Activated CD8-positive, alpha-beta T cell treated with anti-CD3 and anti-CD28 coated beads for 36 hours (primary cell): ENCODE results near the gene DAB1. TPM values are rescaled to one million over a fixed set of nuclear protein-coding genes. Genes with fewer than 3 reads are reported as not detected.

ENCODE experiments used
- ATAC-seq: fragments of 200-7000 bp; cut with Tn5 transposase; one replicate; pipeline ENCODE4 v1.10.0; 2021; ENCODE audit warnings: mild to moderate bottlenecking, moderate library complexity
- CTCF ChIA-PET: fragments of 350-600 bp; sonication (Branson Sonifier 250); formaldehyde crosslinking; loops from one replicate; lab custom pipeline; 2021; ENCODE audit warnings: antibody characterized with exemption; lab: Charles Lee
- POLR2A ChIA-PET: fragments of 350-600 bp; sonication (Branson Sonifier 250); formaldehyde crosslinking; loops from one replicate; lab custom pipeline; 2021; ENCODE audit warnings: antibody characterized with exemption; lab: Charles Lee
- DNase-seq: peaks from one replicate; pipeline ENCODE4 v3.0.0-alpha.2; 2020
- H3K27ac Mint-ChIP-seq: one replicate; pipeline ENCODE4 v1.8.0; 2021; ENCODE audit warnings: mild to moderate bottlenecking, mixed read lengths
- H3K27me3 Mint-ChIP-seq: one replicate; pipeline ENCODE4 v1.8.0; 2021; ENCODE audit warnings: mixed read lengths
- H3K36me3 Mint-ChIP-seq: one replicate; pipeline ENCODE4 v1.8.0; 2021; ENCODE audit warnings: low read depth, mixed read lengths
- H3K4me1 Mint-ChIP-seq: one replicate; pipeline ENCODE4 v1.8.0; 2021; ENCODE audit warnings: low read depth, mixed read lengths
- H3K4me3 Mint-ChIP-seq: one replicate; pipeline ENCODE4 v1.8.0; 2021; ENCODE audit warnings: mild to moderate bottlenecking, moderate library complexity, mixed read lengths
- H3K9me3 Mint-ChIP-seq: one replicate; pipeline ENCODE4 v1.8.0; 2021; ENCODE audit warnings: mixed read lengths
- intact Hi-C: fragments of 100-400 bp; cut with micrococcal nuclease; formaldehyde crosslinking; loops from one replicate; pipeline ENCODE4 v1.10.0; 2022
- total RNA-seq, 2 experiments: library from RNA; stranded (reverse); gene quantifications; one replicate each; pipeline ENCODE4 v1.2.3, GENCODE V29; 2021
- TF ChIP-seq, protein P1 (sequence below): fragments of 200-600 bp; IDR thresholded peaks from one replicate; pipeline ENCODE4 v1.8.0; 2022; ENCODE audit warnings: antibody characterized with exemption, mild to moderate bottlenecking

The DAB1 gene
- total RNA-seq, 2 experiments from 2014 or later: not detected

DNA sequence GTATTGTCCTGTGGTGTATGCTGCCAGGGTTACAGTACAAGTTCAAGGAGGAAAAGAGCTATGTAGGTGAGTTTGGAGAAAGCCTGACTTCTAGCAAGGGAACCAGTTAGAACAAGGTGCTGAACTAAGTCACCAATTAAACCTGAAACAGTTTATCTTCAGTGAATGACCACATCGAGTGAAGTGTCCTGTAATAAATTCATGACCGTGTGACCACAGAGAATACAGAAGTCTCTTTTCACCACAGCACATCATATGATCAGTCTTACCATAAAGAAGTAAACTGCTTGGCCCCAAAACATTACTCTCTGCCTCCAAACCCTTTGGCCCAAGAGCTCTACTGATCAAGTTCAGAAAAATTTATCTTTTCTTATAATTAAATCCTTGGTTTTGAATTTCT lies 141.4 kb downstream of the DAB1 start:
- Mint-ChIP-seq H3K27me3 (no peaks in the 10 kb centered on the region), H3K4me1 (no peaks in the 10 kb centered on the region), H3K9me3 (no peaks in the 10 kb centered on the region), H3K27ac (no peak overlapping the region), H3K36me3 (no peaks in the 10 kb centered on the region), H3K4me3 (no peak overlapping the region)
- DNase-seq (no peak), ATAC-seq (no peak)
- CTCF ChIA-PET: no interaction called here
- TF ChIP-seq, protein P1, sequence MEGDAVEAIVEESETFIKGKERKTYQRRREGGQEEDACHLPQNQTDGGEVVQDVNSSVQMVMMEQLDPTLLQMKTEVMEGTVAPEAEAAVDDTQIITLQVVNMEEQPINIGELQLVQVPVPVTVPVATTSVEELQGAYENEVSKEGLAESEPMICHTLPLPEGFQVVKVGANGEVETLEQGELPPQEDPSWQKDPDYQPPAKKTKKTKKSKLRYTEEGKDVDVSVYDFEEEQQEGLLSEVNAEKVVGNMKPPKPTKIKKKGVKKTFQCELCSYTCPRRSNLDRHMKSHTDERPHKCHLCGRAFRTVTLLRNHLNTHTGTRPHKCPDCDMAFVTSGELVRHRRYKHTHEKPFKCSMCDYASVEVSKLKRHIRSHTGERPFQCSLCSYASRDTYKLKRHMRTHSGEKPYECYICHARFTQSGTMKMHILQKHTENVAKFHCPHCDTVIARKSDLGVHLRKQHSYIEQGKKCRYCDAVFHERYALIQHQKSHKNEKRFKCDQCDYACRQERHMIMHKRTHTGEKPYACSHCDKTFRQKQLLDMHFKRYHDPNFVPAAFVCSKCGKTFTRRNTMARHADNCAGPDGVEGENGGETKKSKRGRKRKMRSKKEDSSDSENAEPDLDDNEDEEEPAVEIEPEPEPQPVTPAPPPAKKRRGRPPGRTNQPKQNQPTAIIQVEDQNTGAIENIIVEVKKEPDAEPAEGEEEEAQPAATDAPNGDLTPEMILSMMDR: no peak
- POLR2A ChIA-PET: no interaction called here
- intact Hi-C loops: no loop called here

DNA sequence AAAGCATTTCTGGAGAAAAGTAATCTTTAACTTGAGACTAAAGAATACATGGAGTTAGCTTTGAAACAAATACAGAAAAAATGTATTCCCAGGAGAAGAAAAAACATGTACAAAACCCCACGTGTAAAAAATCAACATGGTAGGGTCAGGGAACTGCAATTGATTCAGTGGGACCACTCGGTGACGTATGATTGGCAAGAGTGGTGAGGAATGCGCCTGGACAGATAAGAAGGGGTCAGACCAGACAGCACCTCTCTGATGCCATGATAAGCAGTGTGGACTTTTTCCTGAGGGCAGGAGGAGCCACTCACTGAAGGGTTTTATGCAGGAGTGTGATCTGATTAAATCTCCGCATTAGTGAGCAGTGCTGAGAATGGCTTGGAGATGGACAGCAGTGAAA lies 142.5 kb downstream of the DAB1 start:
- Mint-ChIP-seq H3K4me3 (no peak overlapping the region), H3K27ac (no peak overlapping the region), H3K36me3 (no peaks in the 10 kb centered on the region), H3K4me1 (no peaks in the 10 kb centered on the region), H3K9me3 (no peaks in the 10 kb centered on the region), H3K27me3 (no peaks in the 10 kb centered on the region)
- TF ChIP-seq, protein P1: no peak
- POLR2A ChIA-PET: no interaction called here
- DNase-seq (no peak), ATAC-seq (no peak)
- intact Hi-C loops: no loop called here
- CTCF ChIA-PET: no interaction called here

DNA sequence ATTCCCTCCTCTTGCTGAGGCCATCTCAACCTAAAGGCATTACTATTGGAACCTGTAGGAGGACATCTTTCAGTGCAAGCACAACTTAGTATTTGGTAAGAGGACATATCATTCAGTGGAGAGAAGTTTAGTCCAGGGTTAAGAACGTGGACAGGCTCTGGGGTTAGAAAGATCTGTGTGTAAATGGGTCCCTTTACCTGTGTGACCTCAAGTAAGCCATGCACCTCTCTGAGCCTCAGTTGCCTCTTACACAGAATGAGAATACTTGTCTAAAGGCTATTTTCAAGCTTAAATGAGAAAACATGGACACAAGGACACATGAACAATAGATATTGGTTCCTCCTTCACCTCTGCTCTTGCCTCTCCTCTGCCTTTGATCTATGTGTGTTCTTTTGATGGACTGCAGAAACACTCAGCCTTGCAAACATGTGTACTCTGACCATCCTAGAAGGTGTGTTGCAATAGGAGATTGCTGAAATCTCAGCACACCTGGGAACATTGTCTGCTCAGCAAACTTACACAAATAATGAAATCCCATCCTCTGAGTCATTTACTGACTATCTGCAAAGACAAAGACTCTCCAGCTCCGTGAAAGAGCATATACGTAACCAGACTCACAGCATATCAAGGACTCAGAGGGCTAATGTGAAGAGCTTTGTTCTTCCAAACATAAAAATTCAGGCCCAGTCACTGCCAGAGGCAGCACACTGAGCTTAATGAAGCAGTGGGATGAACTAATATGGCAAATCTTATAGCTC lies 143.8 kb downstream of the DAB1 start:
- ChIA-PET CTCF (no interaction called here), POLR2A (no interaction called here)
- TF ChIP-seq, protein P1: no peak
- DNase-seq (no peak), ATAC-seq (no peak)
- Mint-ChIP-seq H3K36me3 (no peaks in the 10 kb centered on the region), H3K27ac (no peak overlapping the region), H3K9me3 (no peaks in the 10 kb centered on the region), H3K4me3 (no peak overlapping the region), H3K4me1 (no peaks in the 10 kb centered on the region), H3K27me3 (no peaks in the 10 kb centered on the region)
- intact Hi-C loops: no loop called here

DNA sequence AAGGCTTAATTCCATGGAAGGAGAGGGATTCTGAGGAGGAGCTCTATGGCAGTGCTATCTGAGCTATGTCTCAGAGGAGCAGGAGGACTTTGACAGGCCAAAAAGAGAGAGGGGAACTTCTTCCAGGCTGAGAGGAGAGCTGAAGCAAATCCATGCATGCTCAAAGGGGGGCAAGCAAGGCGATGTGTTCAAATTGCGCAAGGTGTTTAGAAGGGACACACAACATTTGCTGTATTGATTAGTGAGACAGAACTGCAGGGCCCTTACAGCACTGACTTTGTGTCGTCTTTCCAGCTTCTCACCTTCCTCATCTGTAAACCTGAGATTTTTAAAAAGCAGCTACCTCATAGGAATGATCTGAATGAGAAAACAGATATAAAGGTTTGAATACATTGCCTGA lies 145.3 kb downstream of the DAB1 start:
- no peak overlapping the region for H3K4me3 Mint-ChIP-seq
- no peak overlapping the region for H3K27ac Mint-ChIP-seq
- H3K36me3 Mint-ChIP-seq: no peaks in the 10 kb centered on the region
- intact Hi-C loops: no loop called here
- TF ChIP-seq, protein P1: no peak
- H3K4me1 Mint-ChIP-seq: no peaks in the 10 kb centered on the region
- POLR2A ChIA-PET: no interaction called here
- no peaks in the 10 kb centered on the region for H3K9me3 Mint-ChIP-seq
- ATAC-seq: no peak
- CTCF ChIA-PET: no interaction called here
- no peaks in the 10 kb centered on the region for H3K27me3 Mint-ChIP-seq
- DNase-seq: no peak

DNA sequence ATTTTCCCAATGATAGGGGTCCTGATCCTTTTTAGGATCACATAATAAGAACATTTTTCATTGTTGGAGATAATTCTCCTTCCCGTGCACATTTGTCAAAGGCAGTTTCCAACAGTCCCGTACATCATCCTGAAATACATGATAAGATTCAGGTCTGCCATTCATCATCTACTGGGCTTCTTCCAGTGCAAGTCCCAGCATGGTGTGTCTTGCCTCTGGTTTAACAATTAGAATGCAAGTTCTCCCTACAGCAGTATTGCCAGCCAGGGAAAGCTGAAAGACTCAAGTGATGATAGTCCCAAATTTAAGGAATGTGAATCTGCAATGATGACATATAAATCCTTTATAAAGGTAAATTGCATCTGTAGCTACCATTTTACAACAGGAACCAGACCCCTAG lies 146.2 kb downstream of the DAB1 start:
- intact Hi-C loops: no loop called here
- Mint-ChIP-seq H3K4me3 (no peak overlapping the region), H3K27me3 (no peaks in the 10 kb centered on the region), H3K27ac (no peak overlapping the region), H3K36me3 (no peaks in the 10 kb centered on the region), H3K4me1 (no peaks in the 10 kb centered on the region), H3K9me3 (no peaks in the 10 kb centered on the region)
- CTCF ChIA-PET: no interaction called here
- no peak for ATAC-seq
- TF ChIP-seq, protein P1: no peak
- no peak for DNase-seq
- POLR2A ChIA-PET: no interaction called here
